Effector memory CD4-positive, alpha-beta T cell (primary cell): ENCODE results near the gene DNAJC5.

Experiments used
- DNase-seq, 3 donors: peaks; one replicate each; pipeline ENCODE4 v3.0.0-alpha.2; 2020
- H3K27ac ChIP-seq: 2 replicates; pipeline ENCODE4 v1.7.0; 2013; ENCODE audit warnings: mild to moderate bottlenecking, low read length, moderate library complexity; ENCODE audit not compliant: insufficient read depth, poor library complexity, severe bottlenecking
- H3K27me3 ChIP-seq: replicated peaks from 2 replicates; pipeline ENCODE4 v1.7.0; 2013; ENCODE audit warnings: mild to moderate bottlenecking, low read length; ENCODE audit not compliant: insufficient read depth, control insufficient read depth, poor library complexity, severe bottlenecking
- H3K36me3 ChIP-seq: 2 replicates; pipeline ENCODE4 v1.7.0; 2013; ENCODE audit warnings: mild to moderate bottlenecking, low read length, moderate library complexity; ENCODE audit not compliant: control insufficient read depth, insufficient read depth
- H3K4me1 ChIP-seq: 2 replicates; pipeline ENCODE4 v1.7.0; 2013; ENCODE audit warnings: low read length, mild to moderate bottlenecking; ENCODE audit not compliant: control insufficient read depth, insufficient read depth, poor library complexity, severe bottlenecking
- H3K4me3 ChIP-seq: 2 replicates; pipeline ENCODE4 v1.7.0; 2013; ENCODE audit warnings: low read length, low read depth, mild to moderate bottlenecking; ENCODE audit not compliant: insufficient read depth, poor library complexity, severe bottlenecking
- H3K9me3 ChIP-seq: 2 replicates; pipeline ENCODE4 v1.7.0; 2013; ENCODE audit warnings: mild to moderate bottlenecking, low read length, moderate library complexity; ENCODE audit not compliant: control insufficient read depth

The DNAJC5 gene

DNA sequence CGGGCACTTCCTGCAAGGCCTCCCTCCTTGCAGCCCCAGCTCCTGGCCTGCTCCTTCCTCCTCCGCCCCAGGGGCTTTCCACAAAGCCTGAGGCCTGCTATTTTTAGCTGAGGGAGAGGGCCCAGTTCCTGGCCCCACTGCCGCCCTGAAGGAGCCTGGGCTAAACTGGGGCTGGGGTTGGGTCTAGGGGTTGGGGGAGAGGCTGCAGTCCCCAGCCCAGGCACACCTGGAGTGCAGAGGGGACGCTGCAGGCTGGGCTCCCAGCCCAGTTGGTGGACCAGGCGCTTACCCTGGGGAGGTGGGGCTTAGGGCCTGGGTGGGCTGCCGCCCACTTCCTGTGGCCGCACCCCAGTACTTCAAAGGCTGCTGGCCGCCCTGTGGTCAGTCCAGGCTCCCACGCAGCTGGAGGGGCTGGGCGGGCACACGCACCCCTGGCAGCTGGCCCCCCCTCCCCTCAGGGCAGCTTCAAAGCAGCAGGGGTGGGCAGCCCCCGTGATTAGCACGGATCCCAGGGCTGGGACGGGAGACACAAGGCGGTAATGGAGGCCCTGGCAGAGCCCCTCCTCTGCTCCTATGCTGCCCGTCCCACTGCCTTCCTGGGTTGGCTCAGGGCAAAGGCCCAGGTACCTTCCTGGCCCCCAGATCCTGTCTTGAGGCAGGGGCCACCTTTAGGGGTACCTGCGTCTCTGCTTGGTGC, 40.7 kb upstream of the DNAJC5 start:
- H3K4me1 ChIP-seq = peaks cover 26% of the 10 kb centered on the region
- no peak overlapping the region for H3K27ac ChIP-seq
- no peak for DNase-seq
- H3K9me3 ChIP-seq = no peaks in the 10 kb centered on the region
- peaks cover 6% of the 10 kb centered on the region for H3K27me3 ChIP-seq
- no peaks in the 10 kb centered on the region for H3K36me3 ChIP-seq
- H3K4me3 ChIP-seq = no peak overlapping the region

- H3K4me3 ChIP-seq = no peak overlapping the region
- no peaks in the 10 kb centered on the region for H3K36me3 ChIP-seq
- H3K9me3 ChIP-seq = no peaks in the 10 kb centered on the region
- H3K4me1 ChIP-seq = peaks cover 26% of the 10 kb centered on the region
- no peak for DNase-seq
- H3K27me3 ChIP-seq = peaks cover 6% of the 10 kb centered on the region
- no peak overlapping the region for H3K27ac ChIP-seq
These were observed 40.1 kb upstream of the DNAJC5 start for GRCh38 chr20:63854766-63855362.

DNA sequence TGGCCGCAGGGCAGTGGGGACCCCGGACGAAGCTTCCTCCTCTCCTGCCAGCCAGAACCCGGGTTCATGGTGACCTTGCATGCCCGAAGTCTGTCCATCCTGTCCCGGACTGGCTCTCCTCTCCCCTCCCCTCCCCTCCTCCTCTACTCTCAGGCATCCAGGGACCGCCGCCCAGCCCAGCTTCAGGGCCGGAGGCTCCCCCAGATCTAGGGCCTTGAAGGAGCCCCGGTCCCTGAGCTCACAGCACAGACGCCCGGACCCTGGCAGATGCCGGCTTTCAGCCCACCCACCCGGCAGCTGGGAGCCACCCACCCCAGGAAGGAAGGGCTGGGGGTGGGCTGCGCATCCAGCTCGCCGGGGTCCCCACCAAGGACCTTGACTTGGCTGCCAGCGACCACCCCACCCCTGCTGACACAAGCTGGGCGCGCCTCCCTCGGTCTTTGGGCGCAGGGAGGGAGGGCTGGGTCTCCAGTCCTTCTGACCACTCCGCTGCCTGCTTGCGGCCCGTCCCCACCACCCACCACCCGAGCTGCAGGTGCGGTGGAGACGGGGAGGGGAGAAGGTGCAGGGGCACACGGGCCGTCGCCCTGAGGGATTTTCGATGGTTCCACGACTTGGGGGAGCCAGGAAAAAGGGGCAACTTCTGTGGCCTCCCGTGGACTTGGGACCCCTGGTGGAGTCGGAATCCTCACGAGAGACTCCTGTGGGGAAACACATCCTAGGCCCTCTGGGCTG, 39.4 kb upstream of the DNAJC5 start:
- no peaks in the 10 kb centered on the region for H3K9me3 ChIP-seq
- peaks cover 26% of the 10 kb centered on the region for H3K4me1 ChIP-seq
- H3K36me3 ChIP-seq = no peaks in the 10 kb centered on the region
- no peak overlapping the region for H3K27ac ChIP-seq
- no peak overlapping the region for H3K4me3 ChIP-seq
- no peak for DNase-seq
- H3K27me3 ChIP-seq = peaks cover 6% of the 10 kb centered on the region

DNA sequence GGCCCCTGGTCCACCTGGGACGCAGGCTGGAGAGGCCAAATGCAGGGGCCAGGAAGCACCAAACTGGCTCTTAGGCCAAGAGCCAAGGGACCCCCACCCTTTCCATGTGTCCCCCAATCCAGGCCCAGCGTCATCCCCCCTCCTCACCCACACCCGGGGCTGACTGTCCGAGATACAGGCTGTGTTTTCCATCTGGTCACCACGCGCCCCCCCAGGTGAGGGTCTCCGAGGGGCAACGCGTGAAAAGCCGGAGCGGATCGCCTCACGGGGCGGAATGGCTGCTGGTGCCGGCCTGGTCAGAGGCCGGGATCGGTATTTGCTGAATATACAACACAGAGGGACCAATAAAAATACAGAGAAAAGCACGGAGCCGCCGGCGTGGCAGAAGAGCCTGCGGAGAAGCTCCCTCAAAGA, 38.8 kb upstream of the DNAJC5 start:
- Histone ChIP-seq H3K36me3 (no peaks in the 10 kb centered on the region), H3K4me1 (peaks cover 26% of the 10 kb centered on the region), H3K27me3 (peaks cover 2% of the 10 kb centered on the region), H3K4me3 (no peak overlapping the region), H3K27ac (no peak overlapping the region), H3K9me3 (no peaks in the 10 kb centered on the region)
- no peak for DNase-seq

GRCh38 chr20:63857764-63858392, 37.0 kb upstream of the DNAJC5 start:
- DNase-seq = no peak
- Histone ChIP-seq H3K27ac (no peak overlapping the region), H3K36me3 (peaks cover 7% of the 10 kb centered on the region), H3K4me1 (peaks cover 26% of the 10 kb centered on the region), H3K27me3 (no peaks in the 10 kb centered on the region), H3K9me3 (no peaks in the 10 kb centered on the region), H3K4me3 (no peak overlapping the region)

DNA sequence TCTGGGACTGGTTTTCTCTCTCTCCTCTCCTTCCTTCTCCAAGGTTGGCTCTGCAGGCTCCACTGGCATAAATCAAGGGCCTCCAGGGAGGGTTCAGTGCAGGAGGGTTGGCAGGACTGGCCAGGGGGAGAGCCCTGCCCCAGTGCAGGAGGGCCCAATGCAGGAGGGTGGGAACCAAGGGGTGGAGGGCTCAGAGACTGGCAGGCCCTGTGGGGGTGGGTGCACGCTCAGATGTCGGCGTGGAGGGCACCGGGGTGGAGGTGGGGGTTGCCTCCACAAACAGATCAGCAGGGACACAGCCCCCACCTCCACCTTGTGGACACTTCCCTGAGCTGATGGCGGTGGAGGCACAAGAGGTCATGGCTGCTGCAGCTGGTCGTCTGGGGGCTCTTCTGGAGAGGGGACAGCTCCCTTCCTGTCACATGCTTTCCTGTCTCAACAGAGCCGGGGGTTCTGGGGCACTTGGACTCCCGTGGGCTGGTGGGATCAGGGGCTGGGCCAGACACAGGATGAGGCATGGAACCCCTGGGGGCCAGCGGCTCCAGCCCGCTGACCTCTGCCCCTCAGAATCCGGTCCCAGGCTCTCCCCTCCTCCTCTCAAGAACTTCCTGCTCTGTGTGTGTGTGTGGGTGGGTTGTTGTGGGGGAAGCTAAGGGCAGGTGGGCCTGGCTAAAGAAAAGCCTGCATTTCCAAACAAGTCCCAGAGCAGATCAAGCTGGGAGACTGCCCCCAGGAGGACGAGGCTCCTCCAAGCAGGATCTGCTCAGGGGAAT, 36.3 kb upstream of the DNAJC5 start:
- Histone ChIP-seq H3K9me3 (no peaks in the 10 kb centered on the region), H3K4me1 (peaks cover 28% of the 10 kb centered on the region), H3K27me3 (no peaks in the 10 kb centered on the region), H3K4me3 (no peak overlapping the region), H3K36me3 (peaks cover 7% of the 10 kb centered on the region), H3K27ac (no peak overlapping the region)
- DNase-seq = no peak

DNA sequence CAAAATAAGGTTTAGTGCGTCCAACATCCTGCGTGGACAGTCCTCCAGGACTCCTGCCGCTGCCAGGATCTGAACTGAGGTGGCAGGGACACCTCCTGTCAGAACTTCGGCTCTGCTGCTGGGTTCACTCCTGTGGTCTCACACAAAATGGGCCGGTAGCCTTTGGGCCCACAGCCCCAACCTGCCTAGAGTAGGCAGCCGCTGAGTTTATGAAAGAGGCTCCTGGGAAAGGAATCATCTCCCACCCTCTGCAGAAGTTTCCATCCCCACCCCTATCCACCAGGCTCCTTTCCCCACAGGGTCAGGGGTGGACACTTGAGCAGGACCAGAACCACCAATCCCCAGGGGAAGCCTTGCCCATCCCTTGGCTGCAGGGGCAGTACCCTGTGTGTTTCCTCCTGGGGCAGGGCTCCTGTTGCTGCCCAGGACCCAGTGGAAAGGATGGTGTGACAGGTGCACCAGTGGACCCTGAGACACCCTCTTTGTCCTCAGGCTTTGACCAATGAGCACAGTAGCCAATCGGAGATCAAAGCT, 35.7 kb upstream of the DNAJC5 start:
- peaks cover 7% of the 10 kb centered on the region for H3K36me3 ChIP-seq
- H3K4me3 ChIP-seq = no peak overlapping the region
- no peak overlapping the region for H3K27ac ChIP-seq
- DNase-seq = no peak
- no peaks in the 10 kb centered on the region for H3K9me3 ChIP-seq
- no peaks in the 10 kb centered on the region for H3K27me3 ChIP-seq
- H3K4me1 ChIP-seq = peaks cover 24% of the 10 kb centered on the region

DNA sequence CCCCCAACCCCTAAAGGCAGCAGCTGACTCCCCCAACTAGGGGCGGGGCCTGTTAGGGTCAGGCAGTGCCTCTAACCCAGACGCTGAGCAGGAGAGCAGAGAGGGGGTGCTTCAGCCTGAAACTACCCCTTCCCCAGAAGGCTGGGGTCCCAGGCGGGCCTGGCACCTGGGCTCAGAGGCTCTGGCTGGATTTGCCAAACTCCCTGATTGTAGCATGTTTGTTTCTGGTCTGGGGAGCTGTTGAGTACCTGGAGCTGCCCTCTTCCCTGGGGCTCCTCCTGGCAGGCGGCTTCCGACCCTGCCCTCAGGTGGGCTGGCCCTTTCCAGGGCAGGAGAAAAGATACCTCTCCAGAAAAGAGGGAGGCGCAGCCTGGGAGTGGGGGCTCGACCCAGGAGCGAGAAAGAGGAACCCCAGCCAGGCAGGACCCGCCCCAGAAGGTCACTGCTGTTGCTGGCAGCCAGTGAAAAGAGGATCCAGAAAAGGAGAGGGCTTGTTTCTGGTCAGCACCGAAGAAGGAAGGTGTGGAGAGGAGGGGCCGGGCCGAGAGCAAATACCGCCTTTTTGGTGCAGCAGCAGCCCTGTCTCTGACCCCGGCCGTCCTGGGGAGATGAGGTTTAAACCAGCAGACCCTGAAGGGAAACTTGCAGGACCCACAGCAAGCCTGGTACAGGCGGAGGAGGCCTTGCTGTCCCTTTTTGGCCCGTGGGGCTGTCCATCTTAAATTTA, 34.4 kb upstream of the DNAJC5 start:
- no peak overlapping the region for H3K4me3 ChIP-seq
- peaks cover 7% of the 10 kb centered on the region for H3K36me3 ChIP-seq
- H3K27me3 ChIP-seq = no peaks in the 10 kb centered on the region
- DNase-seq = no peak
- H3K27ac ChIP-seq = no peak overlapping the region
- H3K9me3 ChIP-seq = no peaks in the 10 kb centered on the region
- peaks cover 21% of the 10 kb centered on the region for H3K4me1 ChIP-seq

DNA sequence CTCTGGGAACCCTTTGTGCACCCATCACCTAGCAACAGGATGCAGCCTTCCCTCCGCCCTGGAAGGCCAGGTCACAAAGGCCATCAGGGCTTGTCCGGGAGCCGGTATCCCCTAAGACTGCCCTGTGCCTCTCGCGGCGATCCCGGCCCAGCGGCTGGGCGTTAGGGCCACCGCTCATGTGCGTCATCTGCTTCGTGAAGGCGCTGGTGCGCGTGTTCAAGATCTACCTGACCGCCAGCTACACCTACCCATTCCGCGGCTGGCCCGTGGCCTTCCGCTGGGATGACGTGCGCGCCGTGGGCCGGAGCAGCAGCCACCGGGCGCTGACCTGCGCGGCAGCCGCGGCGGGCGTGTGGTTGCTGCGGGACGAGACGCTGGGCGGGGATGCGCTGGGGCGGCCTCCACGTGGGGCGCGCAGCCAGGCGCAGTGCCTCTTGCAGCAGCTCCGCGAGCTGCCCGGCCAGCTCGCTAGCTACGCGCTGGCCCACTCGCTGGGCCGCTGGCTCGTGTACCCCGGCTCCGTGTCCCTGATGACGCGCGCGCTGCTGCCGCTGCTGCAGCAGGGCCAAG, 33.5 kb upstream of the DNAJC5 start, which contains the start of gene ABHD16B:
TSS of gene ABHD16B (plus strand) at position 134 of the 570 bp plus-strand sequence. CDS start at position 177, 43 bp downstream.
- no peak within 1 kb of the TSS for H3K4me3 ChIP-seq
- no peaks in the 10 kb centered on the region for H3K27me3 ChIP-seq
- DNase-seq = no peak
- no peak within 1 kb of the TSS for H3K27ac ChIP-seq
- no peaks in the 10 kb centered on the region for H3K9me3 ChIP-seq
- H3K36me3 ChIP-seq = peaks cover 7% of the 10 kb centered on the region
- peaks cover 26% of the 10 kb centered on the region for H3K4me1 ChIP-seq
